ENCODE data around the gene DLG2.

GRCh38 chr11:85247797-85248196, 379.3 kb downstream of the DLG2 start:
- TF ChIP-seq MAX (CRISPR knock-in tag; IDR thresholded peaks at IDR 0.05), result no peak
- no peak for TF ChIP-seq E2F1 (CRISPR knock-in tag; IDR thresholded peaks at IDR 0.05)
- TF ChIP-seq NFE2L1 (CRISPR knock-in tag; IDR thresholded peaks at IDR 0.05), result no peak
- TF ChIP-seq SP1 (CRISPR knock-in tag; conservative IDR thresholded peaks at IDR 0.05), result no peak
- no peak for TF ChIP-seq E2F4 (CRISPR knock-in tag; IDR thresholded peaks at IDR 0.05; ENCODE audit: borderline replicate concordance, low read depth)
- no peak for TF ChIP-seq FOXP4 (CRISPR knock-in tag; IDR thresholded peaks at IDR 0.05)
- no peak for TF ChIP-seq ZNF512 (CRISPR knock-in tag; IDR thresholded peaks at IDR 0.05; ENCODE audit: borderline replicate concordance)
- TF ChIP-seq CTCF (IDR thresholded peaks at IDR 0.05), result no peak
- no peak for TF ChIP-seq MXD4 (CRISPR knock-in tag; IDR thresholded peaks at IDR 0.05; ENCODE audit: borderline replicate concordance)
- no peak for TF ChIP-seq ATF3 (CRISPR knock-in tag; conservative IDR thresholded peaks at IDR 0.05)
- no peak for TF ChIP-seq ATF2 (CRISPR knock-in tag; IDR thresholded peaks at IDR 0.05; ENCODE audit: borderline replicate concordance, low read depth)

Measured in WTC11 (cell line).